Peyer's patch (tissue), 4 donors: ENCODE measurements around the gene LCLAT1. TPM values are rescaled to one million over a fixed set of nuclear protein-coding genes. Genes with fewer than 3 reads are reported as not detected.
A peak's percentile ranks its signal among the peaks of the same experiment; 100 is the strongest.

Source experiments
- DNase-seq, 3 donors: peaks; one replicate each; pipeline ENCODE4 v3.0.0-alpha.2; 2017 to 2019
- H3K27ac ChIP-seq, 4 donors: fragments of 200-600 bp; sonication (generic); one replicate each; pipeline ENCODE4 v1.5.1; 2016 to 2019
- H3K27me3 ChIP-seq, 2 donors: fragments of 200-600 bp; sonication (generic); one replicate each; pipeline ENCODE4 v1.5.1; 2019
- H3K36me3 ChIP-seq, 3 donors: fragments of 200-600 bp; sonication (generic); one replicate each; pipeline ENCODE4 v1.5.1; 2016 to 2019
- H3K4me1 ChIP-seq, 4 donors: fragments of 200-600 bp; sonication (generic); one replicate each; pipeline ENCODE4 v1.5.1; 2016 to 2019
- H3K4me3 ChIP-seq, 4 donors: fragments of 200-600 bp; sonication (generic); 1 replicate in 3 of 4; 2 replicates in 1 of 4; pipeline ENCODE4 v1.5.1; 2016 to 2019; ENCODE audit warnings: mild to moderate bottlenecking in 1 of 4
- H3K9me3 ChIP-seq, 4 donors: fragments of 200-600 bp; sonication (generic); one replicate each; pipeline ENCODE4 v1.5.1; 2016 to 2019; ENCODE audit warnings: mild to moderate bottlenecking in 1 of 4
- POLR2A ChIP-seq, 2 donors: fragments of 450-650 bp; IDR thresholded peaks; one replicate each; pipeline ENCODE4 v1.5.1; 2017; ENCODE audit warnings: antibody characterized with exemption in 2 of 2, mild to moderate bottlenecking in 2 of 2, moderate library complexity in 2 of 2
- total RNA-seq, 4 donors: library from RNA; depleted of rRNA; stranded (reverse); fragments of >200 nt; gene quantifications; one replicate each; pipeline ENCODE4 v1.1.0, GENCODE V29; 2016
- TF ChIP-seq, protein P1 (sequence below), 6 experiments: fragments of 450-650 bp in 4 of 6; fragments of 200-600 bp in 2 of 6; sonication (generic) in 1 of 6; IDR thresholded peaks; one replicate each; pipeline ENCODE4 v1.5.1; 2017 to 2019; ENCODE audit warnings: antibody characterized with exemption in 6 of 6, mild to moderate bottlenecking in 3 of 6, moderate library complexity in 1 of 6

Gene LCLAT1
- total RNA-seq, 4 donors from 2014 or later, result 10.7 to 60.8 (median 24.9) TPM

DNA sequence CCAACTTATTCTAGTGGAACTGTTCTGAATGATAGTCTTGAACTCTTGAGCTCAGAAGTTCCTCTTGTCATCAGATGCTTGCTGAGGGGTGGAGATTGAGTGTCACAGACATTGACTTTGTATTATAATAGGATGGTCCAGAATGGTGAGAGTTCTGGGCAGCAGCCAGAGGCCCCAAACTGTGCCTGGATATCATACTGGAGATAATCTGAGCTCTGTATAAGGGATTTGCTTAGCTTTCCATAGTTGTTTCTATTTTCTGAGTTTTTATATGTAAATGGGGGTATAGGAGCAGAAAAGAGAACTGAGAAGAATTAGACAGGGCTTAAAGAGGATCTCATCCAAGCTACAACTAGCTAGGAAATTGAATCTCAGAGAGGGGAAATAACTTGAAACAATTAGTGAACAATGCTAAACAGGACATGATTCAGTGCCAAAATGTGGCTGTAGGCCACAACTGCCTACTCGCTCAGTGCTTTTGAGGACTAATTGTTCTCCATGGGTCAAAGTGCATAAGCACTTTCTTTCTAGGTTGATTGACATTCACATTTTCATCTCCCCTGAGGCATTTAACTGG is 10.1 kb upstream of the LCLAT1 start:
- no peaks in the 10 kb centered on the region for H3K27me3 ChIP-seq
- no peak overlapping the region for H3K4me3 ChIP-seq
- no peaks in the 10 kb centered on the region for H3K36me3 ChIP-seq
- H3K9me3 ChIP-seq, result no peaks in the 10 kb centered on the region
- peak overlapping the region in 2 of 4 donors; percentile 29 to 50 for H3K27ac ChIP-seq
- no peak for DNase-seq
- H3K4me1 ChIP-seq, result no peaks in the 10 kb centered on the region
- TF ChIP-seq POLR2A (IDR thresholded peaks at IDR 0.05), result no peak
- TF ChIP-seq, protein P1, sequence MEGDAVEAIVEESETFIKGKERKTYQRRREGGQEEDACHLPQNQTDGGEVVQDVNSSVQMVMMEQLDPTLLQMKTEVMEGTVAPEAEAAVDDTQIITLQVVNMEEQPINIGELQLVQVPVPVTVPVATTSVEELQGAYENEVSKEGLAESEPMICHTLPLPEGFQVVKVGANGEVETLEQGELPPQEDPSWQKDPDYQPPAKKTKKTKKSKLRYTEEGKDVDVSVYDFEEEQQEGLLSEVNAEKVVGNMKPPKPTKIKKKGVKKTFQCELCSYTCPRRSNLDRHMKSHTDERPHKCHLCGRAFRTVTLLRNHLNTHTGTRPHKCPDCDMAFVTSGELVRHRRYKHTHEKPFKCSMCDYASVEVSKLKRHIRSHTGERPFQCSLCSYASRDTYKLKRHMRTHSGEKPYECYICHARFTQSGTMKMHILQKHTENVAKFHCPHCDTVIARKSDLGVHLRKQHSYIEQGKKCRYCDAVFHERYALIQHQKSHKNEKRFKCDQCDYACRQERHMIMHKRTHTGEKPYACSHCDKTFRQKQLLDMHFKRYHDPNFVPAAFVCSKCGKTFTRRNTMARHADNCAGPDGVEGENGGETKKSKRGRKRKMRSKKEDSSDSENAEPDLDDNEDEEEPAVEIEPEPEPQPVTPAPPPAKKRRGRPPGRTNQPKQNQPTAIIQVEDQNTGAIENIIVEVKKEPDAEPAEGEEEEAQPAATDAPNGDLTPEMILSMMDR (IDR thresholded peaks at IDR 0.05), result no peak

- TF ChIP-seq POLR2A (IDR thresholded peaks at IDR 0.05), result no peak
- TF ChIP-seq, protein P1 (IDR thresholded peaks at IDR 0.05), result no peak
- Histone ChIP-seq H3K27me3 (no peaks in the 10 kb centered on the region), H3K4me1 (no peaks in the 10 kb centered on the region), H3K4me3 (no peak overlapping the region), H3K27ac (peak overlapping the region in 1 of 4 donors; percentile 50), H3K9me3 (no peaks in the 10 kb centered on the region), H3K36me3 (no peaks in the 10 kb centered on the region)
- DNase-seq, result no peak
Observed at GRCh38 chr2:30437809-30438548, 9.1 kb upstream of the LCLAT1 start.

DNA sequence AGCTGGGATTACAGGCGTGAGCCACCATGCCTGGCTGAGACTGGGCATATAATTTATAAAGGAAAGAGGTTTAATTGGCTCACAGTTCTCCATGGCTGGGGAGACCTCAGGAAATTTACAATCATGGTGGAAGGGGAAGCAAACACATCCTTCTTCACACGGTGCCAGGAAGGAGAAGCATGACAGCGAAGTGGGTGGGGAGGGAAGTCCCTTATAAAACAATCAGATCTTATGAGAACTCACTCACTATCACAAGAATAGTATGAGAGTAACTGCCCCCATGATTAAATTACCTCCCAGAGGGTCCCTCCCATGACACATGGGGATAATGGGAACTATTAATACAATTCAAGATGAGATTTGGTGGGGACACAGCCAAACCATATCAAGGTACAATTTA is 7.8 kb upstream of the LCLAT1 start:
- Histone ChIP-seq H3K4me3 (no peak overlapping the region), H3K27me3 (no peaks in the 10 kb centered on the region), H3K36me3 (no peaks in the 10 kb centered on the region), H3K27ac (no peak overlapping the region), H3K9me3 (no peaks in the 10 kb centered on the region), H3K4me1 (no peaks in the 10 kb centered on the region)
- DNase-seq, result no peak
- TF ChIP-seq, protein P1 (IDR thresholded peaks at IDR 0.05), result no peak
- TF ChIP-seq POLR2A (IDR thresholded peaks at IDR 0.05), result no peak

GRCh38 chr2:30439879-30440278 is 7.2 kb upstream of the LCLAT1 start:
- H3K27me3 ChIP-seq, result no peaks in the 10 kb centered on the region
- DNase-seq, result no peak
- no peak overlapping the region for H3K4me3 ChIP-seq
- TF ChIP-seq, protein P1 (IDR thresholded peaks at IDR 0.05), result no peak
- TF ChIP-seq POLR2A (IDR thresholded peaks at IDR 0.05), result no peak
- H3K27ac ChIP-seq, result no peak overlapping the region
- H3K9me3 ChIP-seq, result no peaks in the 10 kb centered on the region
- no peaks in the 10 kb centered on the region for H3K36me3 ChIP-seq
- H3K4me1 ChIP-seq, result no peaks in the 10 kb centered on the region

DNA sequence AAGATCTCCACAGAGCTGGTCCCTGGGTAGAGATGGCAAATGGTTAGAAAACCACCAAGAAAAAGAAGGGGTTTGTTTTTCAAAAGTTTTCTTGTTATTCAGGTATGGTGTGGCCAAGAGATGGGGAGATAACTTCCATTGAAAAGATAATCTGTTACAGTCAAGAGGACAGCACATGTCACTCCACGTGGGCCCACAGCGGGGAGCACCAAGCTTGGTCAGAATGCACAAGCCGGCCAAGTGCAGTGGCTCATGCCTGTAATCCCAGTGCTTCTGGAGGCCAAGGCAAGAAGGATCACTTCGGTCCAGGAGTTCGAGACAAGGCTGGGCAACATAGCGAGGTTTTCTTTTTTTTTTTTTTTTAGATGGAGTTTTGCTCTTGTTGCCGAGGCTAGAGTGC is 6.0 kb upstream of the LCLAT1 start:
- TF ChIP-seq, protein P1 (IDR thresholded peaks at IDR 0.05), result no peak
- TF ChIP-seq POLR2A (IDR thresholded peaks at IDR 0.05), result no peak
- no peaks in the 10 kb centered on the region for H3K27me3 ChIP-seq
- H3K4me3 ChIP-seq, result no peak overlapping the region
- no peaks in the 10 kb centered on the region for H3K36me3 ChIP-seq
- no peak overlapping the region for H3K27ac ChIP-seq
- no peaks in the 10 kb centered on the region for H3K4me1 ChIP-seq
- DNase-seq, result no peak
- no peaks in the 10 kb centered on the region for H3K9me3 ChIP-seq
